Gastrocnemius medialis (tissue), 4 donors: Measurements from ENCODE around the gene PARP15.

Experiments used
- CTCF ChIP-seq, 5 experiments: fragments of 450-650 bp in 3 of 5; fragments of 200-600 bp in 2 of 5; sonication (generic) in 2 of 5; IDR thresholded peaks in 4 of 5; conservative IDR thresholded peaks in 1 of 5; 1 replicate in 4 of 5; 2 replicates in 1 of 5; pipeline ENCODE4 v1.5.1; 2016 to 2019; ENCODE audit warnings: antibody characterized with exemption in 5 of 5, mild to moderate bottlenecking in 3 of 5, moderate library complexity in 3 of 5
- POLR2A ChIP-seq, 2 donors: fragments of 450-650 bp; IDR thresholded peaks; one replicate each; pipeline ENCODE4 v1.6.1; 2017; ENCODE audit warnings: antibody characterized with exemption in 2 of 2, mild to moderate bottlenecking in 2 of 2, moderate library complexity in 2 of 2

- TF ChIP-seq CTCF (IDR thresholded peaks at IDR 0.05 in 4 of 5, conservative IDR thresholded peaks at IDR 0.05 in 1 of 5), result no peak
- no peak for TF ChIP-seq POLR2A (IDR thresholded peaks at IDR 0.05)
These were observed 99.8 kb downstream of the PARP15 start for GRCh38 chr3:122677216-122677615.
